Endothelial cell of umbilical vein (primary cell): ENCODE results near the gene STK24. TPM values are rescaled to one million over a fixed set of nuclear protein-coding genes. Genes with fewer than 3 reads are reported as not detected.

Experiments used
- BruUV-seq: library from RNA; stranded (reverse); fragments of 400-500 nt; replicated peaks from 2 replicates; lab custom pipeline; 2021; lab: Mats Ljungman, UMichigan
- CTCF ChIA-PET: fragments of 300-600, 350-600 bp; sonication (Branson Sonifier 250); formaldehyde crosslinking; loops from one replicate; lab custom pipeline; 2021; ENCODE audit warnings: antibody characterized with exemption, inconsistent platforms; lab: Charles Lee
- POLR2A ChIA-PET: fragments of 300-600, 350-600 bp; sonication (Branson Sonifier 250); formaldehyde crosslinking; loops from one replicate; lab custom pipeline; 2021; ENCODE audit warnings: antibody characterized with exemption, inconsistent platforms; lab: Charles Lee
- DNase-seq: peaks from one replicate; pipeline ENCODE4 v3.0.0-alpha.2; 2011; ENCODE audit warnings: low read depth, low spot score
- FAIRE-seq: peaks from 2 replicates; lab custom pipeline; 2011; peaks lifted over from hg19 to GRCh38; lab: Jason Lieb, UNC
- H2AFZ ChIP-seq: 2 replicates; pipeline ENCODE4 v1.6.0; 2012; ENCODE audit warnings: low read depth, low read length, control low read depth, inconsistent platforms
- H3K27ac ChIP-seq: 2 replicates; pipeline ENCODE4 v1.5.1; 2011; ENCODE audit warnings: low read depth, mild to moderate bottlenecking, control low read depth, low read length, moderate library complexity; ENCODE audit not compliant: insufficient read depth
- H3K27me3 ChIP-seq, 2 experiments: 2 replicates each; pipeline versions ENCODE4 v1.6.0 to v1.6.1; 2011; ENCODE audit warnings: low read length in 2 of 2, mixed read lengths in 1 of 2; ENCODE audit not compliant: control insufficient read depth in 2 of 2, insufficient read depth in 2 of 2
- H3K36me3 ChIP-seq, 2 experiments: 2 replicates in 1 of 2; 3 replicates in 1 of 2; pipeline ENCODE4 v1.5.1; 2011; ENCODE audit warnings: low read length in 2 of 2, mild to moderate bottlenecking in 1 of 2, moderate library complexity in 1 of 2; ENCODE audit not compliant: control insufficient read depth in 2 of 2, insufficient read depth in 2 of 2; ENCODE audit errors: extremely low read depth in 1 of 2
- H3K4me1 ChIP-seq: 3 replicates; pipeline ENCODE4 v1.5.1; 2011; ENCODE audit warnings: mild to moderate bottlenecking, low read length; ENCODE audit not compliant: control insufficient read depth, insufficient read depth; ENCODE audit errors: extremely low read depth
- H3K4me2 ChIP-seq: 2 replicates; pipeline ENCODE4 v1.6.1; 2011; ENCODE audit warnings: low read length, control low read depth, mixed read lengths; ENCODE audit not compliant: insufficient read depth
- H3K4me3 ChIP-seq, 3 experiments: fragments of 200-600 bp in 1 of 3; sonication (generic), shearing (Covaris generic) in 1 of 3; replicated peaks in 1 of 3; 2 replicates each; pipeline ENCODE4 v1.5.1; 2011 to 2016; ENCODE audit warnings: control low read depth in 3 of 3, low read length in 3 of 3, mild to moderate bottlenecking in 2 of 3, inconsistent platforms in 1 of 3, low read depth in 1 of 3, moderate library complexity in 1 of 3; ENCODE audit not compliant: insufficient read depth in 1 of 3
- H3K79me2 ChIP-seq: 2 replicates; pipeline ENCODE4 v1.6.0; 2012; ENCODE audit warnings: low read length, inconsistent platforms; ENCODE audit not compliant: control insufficient read depth, insufficient read depth
- H3K9ac ChIP-seq: replicated peaks from 2 replicates; pipeline ENCODE3; 2011; ENCODE audit warnings: low read length, control low read depth; ENCODE audit not compliant: insufficient read depth; ENCODE audit errors: extremely low read depth
- H3K9me1 ChIP-seq: replicated peaks from 3 replicates; pipeline ENCODE4 v1.6.0; 2011; ENCODE audit warnings: mild to moderate bottlenecking, low read length; ENCODE audit not compliant: control insufficient read depth, insufficient read depth; ENCODE audit errors: extremely low read depth
- H3K9me3 ChIP-seq: replicated peaks from 2 replicates; pipeline ENCODE4 v1.5.1; 2012; ENCODE audit warnings: low read length, inconsistent platforms; ENCODE audit not compliant: control insufficient read depth, insufficient read depth
- H4K20me1 ChIP-seq: replicated peaks from 2 replicates; pipeline ENCODE3; 2011; ENCODE audit warnings: mild to moderate bottlenecking, low read length; ENCODE audit not compliant: control insufficient read depth, insufficient read depth; ENCODE audit errors: extremely low read depth
- EZH2 ChIP-seq: IDR thresholded peaks from 2 replicates; pipeline ENCODE4 v1.6.1; 2012; ENCODE audit warnings: borderline replicate concordance, low read depth, mild to moderate bottlenecking, moderate library complexity, low read length, inconsistent platforms; ENCODE audit not compliant: severe bottlenecking
- FOS ChIP-seq: IDR thresholded peaks from 2 replicates; pipeline ENCODE4 v1.6.1; 2011; ENCODE audit warnings: mild to moderate bottlenecking, low read length, moderate library complexity, borderline replicate concordance; ENCODE audit not compliant: insufficient read depth
- GATA2 ChIP-seq: IDR thresholded peaks from 2 replicates; pipeline ENCODE4 v1.7.0; 2011; ENCODE audit warnings: low read depth, mild to moderate bottlenecking, moderate library complexity, mixed read lengths, low read length; ENCODE audit not compliant: insufficient read length, insufficient read depth
- JUN ChIP-seq: IDR thresholded peaks from 2 replicates; pipeline ENCODE4 v1.6.1; 2011; ENCODE audit warnings: borderline replicate concordance, low read depth; ENCODE audit not compliant: insufficient read length, insufficient read depth
- MYC ChIP-seq: IDR thresholded peaks from one replicate; pipeline ENCODE4 v1.6.1; 2011; ENCODE audit warnings: mild to moderate bottlenecking, low read depth, low read length
- POLR2A ChIP-seq: IDR thresholded peaks from 2 replicates; pipeline ENCODE4 v1.6.1; 2012; ENCODE audit warnings: low read depth, mild to moderate bottlenecking, control low read depth, low read length
- POLR2AphosphoS5 ChIP-seq: IDR thresholded peaks from 2 replicates; pipeline ENCODE4 v1.6.1; 2012; ENCODE audit warnings: low read depth, mild to moderate bottlenecking, control low read depth, low read length, moderate library complexity; ENCODE audit not compliant: insufficient read depth
- dilution Hi-C: fragments of 300-500 bp; cut with MboI; formaldehyde crosslinking; loops from one replicate; pipeline ENCODE4 v1.15.0; 2019; ENCODE audit warnings: low sequenced_read_pairs; ENCODE audit not compliant: extremely low pct_ligation_motif_present
- intact Hi-C: fragments of 100-400 bp; cut with micrococcal nuclease; formaldehyde crosslinking; loops from one replicate; pipeline ENCODE4 v1.10.0; 2022
- polyA plus RNA-seq, 4 experiments: library from polyadenylated mRNA; depleted of rRNA in 3 of 4; stranded (reverse) in 3 of 4; unstranded in 1 of 4; fragments of >200 nt; gene quantifications; 2 replicates each; pipeline versions ENCODE4 v1.2.1 to v1.2.3, GENCODE V29; 2011 to 2012; ENCODE audit warnings: missing spikeins in 1 of 4
- total RNA-seq: library from RNA; stranded (reverse); gene quantifications from 2 replicates; pipeline ENCODE4 v1.2.3, GENCODE V29; 2021
- TF ChIP-seq, protein P1 (sequence below): IDR thresholded peaks from 2 replicates; pipeline ENCODE4 v1.6.1; 2011; ENCODE audit not compliant: insufficient read depth, insufficient read length
- TF ChIP-seq, protein P2 (sequence below), 2 donors: IDR thresholded peaks; 1 replicate in 1 of 2; 2 replicates in 1 of 2; pipeline ENCODE4 v1.5.1; 2011; ENCODE audit warnings: low read length in 2 of 2, mild to moderate bottlenecking in 2 of 2, moderate library complexity in 2 of 2, control low read depth in 1 of 2, inconsistent platforms in 1 of 2, low read depth in 1 of 2; ENCODE audit not compliant: insufficient read depth in 1 of 2; ENCODE audit errors: extremely low read depth in 1 of 2

The STK24 gene
- total and polyA plus RNA-seq, 2 donors (not counting 3 experiments of a cell fraction or from before 2014, with no cell fraction given): 43.3 to 100 TPM

DNA sequence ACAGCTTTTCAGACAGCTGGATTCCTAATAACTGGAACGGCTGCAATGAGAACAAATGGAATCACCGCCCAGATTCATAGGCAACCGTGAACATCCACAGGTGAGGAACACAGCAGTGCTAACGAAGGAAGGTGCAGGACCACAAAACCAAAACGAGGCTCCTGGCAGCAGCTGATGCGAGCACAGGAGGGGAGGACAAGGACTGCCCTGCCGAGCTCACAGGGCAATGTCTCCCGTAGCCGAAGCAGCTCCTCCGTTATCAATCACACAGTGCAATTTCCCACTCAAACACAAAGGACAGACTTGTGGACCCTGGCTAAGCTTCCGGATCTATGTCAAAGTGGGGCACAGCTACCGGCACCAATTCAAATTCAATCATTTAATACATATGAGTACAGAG lies 70.6 kb downstream of the STK24 start:
- Histone ChIP-seq H3K9ac (peak overlapping the region; percentile 52), H2AFZ (no peak overlapping the region), H3K9me1 (no peaks in the 10 kb centered on the region), H3K27me3 (no peaks in the 10 kb centered on the region), H3K27ac (peak overlapping the region; percentile 95), H3K4me1 (peaks cover 78% of the 10 kb centered on the region), H4K20me1 (no peaks in the 10 kb centered on the region), H3K79me2 (peaks cover 80% of the 10 kb centered on the region), H3K4me2 (peak overlapping the region; percentile 67), H3K36me3 (peaks cover 0 to 2% of the 10 kb centered on the region in 2 experiments), H3K9me3 (no peaks in the 10 kb centered on the region), H3K4me3 (no peak overlapping the region)
- intact Hi-C loops: loop anchor here (2.0 kb wide), 1 partner anchor 60 kb away; no protein-coding TSS in a partner anchor
- no TSS peak for BruUV-seq
- dilution Hi-C loops: loop anchor here (10.0 kb wide), 1 partner anchor 78 kb away; no protein-coding TSS in a partner anchor
- FAIRE-seq (no peak), DNase-seq (no peak)
- TF ChIP-seq GATA2 (no peak), MYC (no peak)
- ChIA-PET POLR2A (interaction anchor here (1.6 kb wide), 1 partner anchor 21 kb away, joined by 3 read pairs; no protein-coding TSS in a partner anchor), CTCF (interaction anchor here (1.3 to 4.0 kb wide), 4 partner anchors 16 to 92 kb away, joined by 3 to 26 read pairs (median 4); no protein-coding TSS in a partner anchor)

DNA sequence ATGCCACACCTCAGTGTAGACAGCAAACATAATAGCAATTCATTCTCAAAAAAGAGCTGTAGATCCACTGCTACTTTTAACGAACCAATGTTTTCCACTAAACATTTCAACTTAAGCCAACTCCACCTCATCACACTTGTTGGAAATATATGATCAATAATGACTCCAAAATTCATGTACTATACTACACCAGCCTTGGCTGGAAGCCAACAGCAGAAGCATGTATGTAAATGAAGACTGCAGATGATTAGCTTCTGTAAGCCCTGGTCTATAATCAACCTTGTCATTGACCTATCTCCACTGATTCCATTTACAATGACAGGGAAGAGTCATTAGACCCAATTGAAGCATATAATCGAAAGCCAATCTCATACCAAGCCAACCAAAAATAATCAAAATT lies 71.7 kb downstream of the STK24 start:
- Histone ChIP-seq H3K9ac (no peak overlapping the region), H3K27me3 (no peaks in the 10 kb centered on the region), H4K20me1 (no peaks in the 10 kb centered on the region), H3K4me3 (no peak overlapping the region), H2AFZ (no peak overlapping the region), H3K4me2 (no peak overlapping the region), H3K27ac (no peak overlapping the region), H3K9me1 (no peaks in the 10 kb centered on the region), H3K9me3 (no peaks in the 10 kb centered on the region), H3K79me2 (peaks cover 80% of the 10 kb centered on the region), H3K4me1 (peaks cover 71% of the 10 kb centered on the region), H3K36me3 (peaks cover 0 to 2% of the 10 kb centered on the region in 2 experiments)
- TF ChIP-seq GATA2 (no peak), POLR2A (no peak), MYC (no peak), POLR2AphosphoS5 (no peak), FOS (no peak), EZH2 (no peak), JUN (no peak)
- TF ChIP-seq, protein P1, sequence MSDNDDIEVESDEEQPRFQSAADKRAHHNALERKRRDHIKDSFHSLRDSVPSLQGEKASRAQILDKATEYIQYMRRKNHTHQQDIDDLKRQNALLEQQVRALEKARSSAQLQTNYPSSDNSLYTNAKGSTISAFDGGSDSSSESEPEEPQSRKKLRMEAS: no peak
- TF ChIP-seq, protein P2, sequence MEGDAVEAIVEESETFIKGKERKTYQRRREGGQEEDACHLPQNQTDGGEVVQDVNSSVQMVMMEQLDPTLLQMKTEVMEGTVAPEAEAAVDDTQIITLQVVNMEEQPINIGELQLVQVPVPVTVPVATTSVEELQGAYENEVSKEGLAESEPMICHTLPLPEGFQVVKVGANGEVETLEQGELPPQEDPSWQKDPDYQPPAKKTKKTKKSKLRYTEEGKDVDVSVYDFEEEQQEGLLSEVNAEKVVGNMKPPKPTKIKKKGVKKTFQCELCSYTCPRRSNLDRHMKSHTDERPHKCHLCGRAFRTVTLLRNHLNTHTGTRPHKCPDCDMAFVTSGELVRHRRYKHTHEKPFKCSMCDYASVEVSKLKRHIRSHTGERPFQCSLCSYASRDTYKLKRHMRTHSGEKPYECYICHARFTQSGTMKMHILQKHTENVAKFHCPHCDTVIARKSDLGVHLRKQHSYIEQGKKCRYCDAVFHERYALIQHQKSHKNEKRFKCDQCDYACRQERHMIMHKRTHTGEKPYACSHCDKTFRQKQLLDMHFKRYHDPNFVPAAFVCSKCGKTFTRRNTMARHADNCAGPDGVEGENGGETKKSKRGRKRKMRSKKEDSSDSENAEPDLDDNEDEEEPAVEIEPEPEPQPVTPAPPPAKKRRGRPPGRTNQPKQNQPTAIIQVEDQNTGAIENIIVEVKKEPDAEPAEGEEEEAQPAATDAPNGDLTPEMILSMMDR (IDR thresholded peaks at IDR 0.05; ENCODE audit: extremely low read depth in 1 of 2, insufficient read depth in 1 of 2, low read depth in 1 of 2, low read length in 2 of 2): no peak
- ChIA-PET POLR2A (no interaction called here), CTCF (interaction anchor here (1.3 to 1.4 kb wide), 2 partner anchors 15 to 38 kb away, joined by 3 to 4 read pairs; no protein-coding TSS in a partner anchor)
- no TSS peak for BruUV-seq
- FAIRE-seq (no peak), DNase-seq (peak; percentile 35)
- dilution Hi-C loops (loop anchor here (10.0 kb wide), 1 partner anchor 80 kb away; no protein-coding TSS in a partner anchor), intact Hi-C loops (loop anchor here (1.0 kb wide), 1 partner anchor 12 kb away; no protein-coding TSS in a partner anchor)
